GM20431 (cell line): Measurements from ENCODE around the gene FADD.
"Not testable (repeated sequence)": the region's sequence is repeated elsewhere in the genome, so short reads cannot be mapped to it uniquely, and the experiment has no call there.

Experiments used
- in situ Hi-C: fragments of 300-500 bp; cut with MseI, MboI; formaldehyde crosslinking; loops from one replicate; pipeline ENCODE4 v1.15.0; 2020; ENCODE audit warnings: low sequenced_read_pairs; ENCODE audit not compliant: unreplicated experiment

FADD gene

GRCh38 chr11:70201047-70201446 lies 2.0 kb upstream of the FADD start:
- in situ Hi-C loops = not testable (repeated sequence)

- in situ Hi-C loops = no loop called here
These were observed 924 bp upstream of the FADD start for GRCh38 chr11:70201882-70202861.

- in situ Hi-C loops = no loop called here
These were observed 812 bp downstream of the FADD start for GRCh38 chr11:70203751-70204465.

- in situ Hi-C loops = no loop called here
These were observed 1.3 kb downstream of the FADD start for GRCh38 chr11:70204466-70204799.

- in situ Hi-C loops = no loop called here
These were observed 2.1 kb downstream of the FADD start for GRCh38 chr11:70205049-70205725.

GRCh38 chr11:70205766-70206165 lies 2.7 kb downstream of the FADD start:
- in situ Hi-C loops = no loop called here

- in situ Hi-C loops = no loop called here
These were observed 3.3 kb downstream of the FADD start for GRCh38 chr11:70206226-70206981.

GRCh38 chr11:70206982-70207376 lies 3.9 kb downstream of the FADD start:
- in situ Hi-C loops = no loop called here

GRCh38 chr11:70207531-70208131 lies 4.5 kb downstream of the FADD start:
- in situ Hi-C loops = no loop called here

GRCh38 chr11:70209391-70209912 lies 6.4 kb downstream of the FADD start:
- in situ Hi-C loops = no loop called here

- in situ Hi-C loops = no loop called here
These were observed 7.0 kb downstream of the FADD start for GRCh38 chr11:70210051-70210501.

GRCh38 chr11:70210530-70210929 lies 7.4 kb downstream of the FADD start:
- in situ Hi-C loops = no loop called here

- in situ Hi-C loops = no loop called here
These were observed 9.2 kb downstream of the FADD start for GRCh38 chr11:70212227-70212811.

- in situ Hi-C loops = not testable (repeated sequence)
These were observed 14.3 kb downstream of the FADD start for GRCh38 chr11:70217388-70217787.

GRCh38 chr11:70218076-70218475 lies 15.0 kb downstream of the FADD start:
- in situ Hi-C loops = not testable (repeated sequence)

GRCh38 chr11:70220136-70220535 lies 17.0 kb downstream of the FADD start:
- in situ Hi-C loops = no loop called here

- in situ Hi-C loops = no loop called here
These were observed 17.8 kb downstream of the FADD start for GRCh38 chr11:70220920-70221319.

GRCh38 chr11:70225681-70226177 lies 22.6 kb downstream of the FADD start:
- in situ Hi-C loops = no loop called here

- in situ Hi-C loops = no loop called here
These were observed 23.1 kb downstream of the FADD start for GRCh38 chr11:70226183-70226582.
